ENCODE data around the gene EGFL7.
"Not testable (repeated sequence)": the region's sequence is repeated elsewhere in the genome, so short reads cannot be mapped to it uniquely, and the experiment has no call there.

Gene EGFL7

DNA sequence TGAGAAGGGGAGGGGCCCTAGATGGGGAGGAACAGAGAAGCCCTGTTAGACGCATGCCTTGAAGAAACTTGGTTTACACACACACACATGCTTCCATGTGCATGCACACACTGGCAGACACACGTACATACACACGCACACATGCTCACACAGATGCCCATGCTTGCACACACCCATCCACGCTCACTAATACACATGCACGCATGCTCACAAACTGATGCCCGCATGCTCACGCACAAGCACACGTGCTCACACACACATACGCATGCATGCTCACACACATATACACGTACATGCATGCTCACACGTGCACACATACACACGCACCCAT is 32.1 kb upstream of the EGFL7 start:
- no peaks in the 10 kb centered on the region for H4K20me1 ChIP-seq (ENCODE audit: control insufficient read depth, insufficient read depth, low read depth, low read length)
- H3K27ac ChIP-seq (ENCODE audit: low read depth, low read length): no peak overlapping the region
- H3K4me1 ChIP-seq (ENCODE audit: control insufficient read depth, low read length): no peaks in the 10 kb centered on the region
- no peaks in the 10 kb centered on the region for H3K27me3 ChIP-seq (ENCODE audit: control insufficient read depth, low read length)
- no peak overlapping the region for H3K4me3 ChIP-seq (ENCODE audit: low read length)
- peaks cover 7% of the 10 kb centered on the region; the same call in 1 of the 2 replicates for H3K9me3 ChIP-seq (ENCODE audit: control insufficient read depth, insufficient read depth, low read length)
- H3F3A ChIP-seq (ENCODE audit: control insufficient read depth, insufficient read depth): peaks cover 5% of the 10 kb centered on the region
- H3K36me3 ChIP-seq (ENCODE audit: control insufficient read depth, low read length): no peaks in the 10 kb centered on the region
- H3K4me2 ChIP-seq (ENCODE audit: low read length): no peak overlapping the region
- no peaks in the 10 kb centered on the region for H3K9me2 ChIP-seq (replicated peaks; ENCODE audit: control insufficient read depth, low read length)
- no peak for TF ChIP-seq EZH2phosphoT487 (IDR thresholded peaks at IDR 0.05; ENCODE audit: borderline replicate concordance, low read length)
- TF ChIP-seq CTCF (IDR thresholded peaks at IDR 0.05; ENCODE audit: low read depth, low read length, poor library complexity, severe bottlenecking): no peak
- H3K79me2 ChIP-seq (ENCODE audit: control insufficient read depth, low read length): no peaks in the 10 kb centered on the region

GRCh38 chr9:136631038-136632000 is 31.4 kb upstream of the EGFL7 start:
- Histone ChIP-seq H3K79me2 (ENCODE audit: control insufficient read depth, low read length) (no peaks in the 10 kb centered on the region), H3K27ac (ENCODE audit: low read depth, low read length) (no peak overlapping the region), H3K4me1 (ENCODE audit: control insufficient read depth, low read length) (no peaks in the 10 kb centered on the region), H3K4me3 (ENCODE audit: low read length) (no peak overlapping the region), H3K4me2 (ENCODE audit: low read length) (no peak overlapping the region), H3K9me3 (ENCODE audit: control insufficient read depth, insufficient read depth, low read length) (peaks cover 7% of the 10 kb centered on the region; the same call in 1 of the 2 replicates), H3K36me3 (ENCODE audit: control insufficient read depth, low read length) (no peaks in the 10 kb centered on the region), H4K20me1 (ENCODE audit: control insufficient read depth, insufficient read depth, low read depth, low read length) (no peaks in the 10 kb centered on the region), H3K9me2 (replicated peaks; ENCODE audit: control insufficient read depth, low read length) (no peaks in the 10 kb centered on the region), H3K27me3 (ENCODE audit: control insufficient read depth, low read length) (no peaks in the 10 kb centered on the region; the same call in 1 of the 2 replicates), H3F3A (ENCODE audit: control insufficient read depth, insufficient read depth) (peaks cover 5% of the 10 kb centered on the region)
- TF ChIP-seq EZH2phosphoT487 (IDR thresholded peaks at IDR 0.05; ENCODE audit: borderline replicate concordance, low read length): no peak
- TF ChIP-seq CTCF (IDR thresholded peaks at IDR 0.05; ENCODE audit: low read depth, low read length, poor library complexity, severe bottlenecking): peak; percentile 79

DNA sequence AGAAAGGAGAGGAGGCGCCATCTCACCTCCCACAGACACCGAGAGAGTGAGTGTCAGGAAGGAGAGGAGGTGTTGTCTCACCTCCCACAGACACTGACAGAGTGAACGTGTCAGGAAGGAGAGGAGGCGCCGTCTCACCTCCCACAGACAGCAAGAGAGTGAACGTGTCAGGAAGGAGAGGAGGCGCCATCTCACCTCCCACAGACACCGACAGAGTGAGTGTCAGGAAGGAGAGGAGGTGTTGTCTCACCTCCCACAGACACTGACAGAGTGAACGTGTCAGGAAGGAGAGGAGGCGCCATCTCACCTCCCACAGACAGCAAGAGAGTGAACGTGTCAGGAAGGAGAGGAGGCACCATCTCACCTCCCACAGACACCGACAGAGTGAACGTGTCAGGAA is 30.6 kb upstream of the EGFL7 start:
- H3K4me3 ChIP-seq (ENCODE audit: low read length); H3K4me2 ChIP-seq (ENCODE audit: low read length); H3F3A ChIP-seq (ENCODE audit: control insufficient read depth, insufficient read depth); H4K20me1 ChIP-seq (ENCODE audit: control insufficient read depth, insufficient read depth, low read depth, low read length); H3K27me3 ChIP-seq (ENCODE audit: control insufficient read depth, low read length); H3K4me1 ChIP-seq (ENCODE audit: control insufficient read depth, low read length); H3K36me3 ChIP-seq (ENCODE audit: control insufficient read depth, low read length); H3K27ac ChIP-seq (ENCODE audit: low read depth, low read length); H3K9me2 ChIP-seq (replicated peaks; ENCODE audit: control insufficient read depth, low read length); H3K79me2 ChIP-seq (ENCODE audit: control insufficient read depth, low read length); H3K9me3 ChIP-seq (ENCODE audit: control insufficient read depth, insufficient read depth, low read length): not testable (repeated sequence)

- not testable (repeated sequence) for H3K4me2 ChIP-seq (ENCODE audit: low read length); H3K4me1 ChIP-seq (ENCODE audit: control insufficient read depth, low read length); H3K36me3 ChIP-seq (ENCODE audit: control insufficient read depth, low read length); H3K9me2 ChIP-seq (replicated peaks; ENCODE audit: control insufficient read depth, low read length); H3F3A ChIP-seq (ENCODE audit: control insufficient read depth, insufficient read depth); H3K4me3 ChIP-seq (ENCODE audit: low read length); H4K20me1 ChIP-seq (ENCODE audit: control insufficient read depth, insufficient read depth, low read depth, low read length); H3K27me3 ChIP-seq (ENCODE audit: control insufficient read depth, low read length); H3K79me2 ChIP-seq (ENCODE audit: control insufficient read depth, low read length); H3K9me3 ChIP-seq (ENCODE audit: control insufficient read depth, insufficient read depth, low read length); H3K27ac ChIP-seq (ENCODE audit: low read depth, low read length)
Observed at GRCh38 chr9:136632491-136633106, 30.1 kb upstream of the EGFL7 start.

Measured in DOHH2 (cell line).